HepG2 (cell line): ENCODE measurements around the gene NECTIN2. TPM values are rescaled to one million over a fixed set of nuclear protein-coding genes. Genes with fewer than 3 reads are reported as not detected.

Source experiments
- AHDC1 ChIP-seq: sonication (generic); formaldehyde crosslinking; IDR thresholded peaks from 2 replicates; pipeline ENCODE4 v1.5.1; 2020; ENCODE audit warnings: mild to moderate bottlenecking, missing genetic modification reagents, borderline replicate concordance
- ATF6 ChIP-seq: sonication (generic); formaldehyde crosslinking; conservative IDR thresholded peaks from 2 replicates; pipeline ENCODE4 v1.4.0; 2020; ENCODE audit warnings: missing genetic modification reagents
- CEBPG ChIP-seq: IDR thresholded peaks from 2 replicates; pipeline ENCODE4 v1.6.1; 2016
- FOXO1 ChIP-seq: sonication (generic); formaldehyde crosslinking; IDR thresholded peaks from 2 replicates; pipeline ENCODE4 v1.4.0; 2020; ENCODE audit warnings: missing genetic modification reagents
- IRF9 ChIP-seq: sonication (generic); formaldehyde crosslinking; IDR thresholded peaks from 2 replicates; pipeline ENCODE4 v1.8.0; 2022; ENCODE audit warnings: missing genetic modification reagents, mild to moderate bottlenecking, borderline replicate concordance
- ISL2 ChIP-seq: sonication (generic); formaldehyde crosslinking; IDR thresholded peaks from 2 replicates; pipeline ENCODE4 v1.5.0; 2020; ENCODE audit warnings: missing genetic modification reagents
- PAXIP1 ChIP-seq: sonication (generic); formaldehyde crosslinking; conservative IDR thresholded peaks from 2 replicates; pipeline ENCODE4 v1.4.0; 2020; ENCODE audit warnings: mild to moderate bottlenecking, missing genetic modification reagents, moderate library complexity
- REPIN1 ChIP-seq: sonication (generic); formaldehyde crosslinking; IDR thresholded peaks from 2 replicates; pipeline ENCODE4 v1.8.0; 2022; ENCODE audit warnings: missing genetic modification reagents, low read depth, mild to moderate bottlenecking, borderline replicate concordance
- SP140L ChIP-seq: sonication (generic); formaldehyde crosslinking; IDR thresholded peaks from 2 replicates; pipeline ENCODE4 v1.4.0; 2020; ENCODE audit warnings: missing genetic modification reagents, borderline replicate concordance
- TERF1 ChIP-seq: sonication (generic); formaldehyde crosslinking; IDR thresholded peaks from 2 replicates; pipeline ENCODE4 v1.8.0; 2022; ENCODE audit warnings: mild to moderate bottlenecking, missing genetic modification reagents, moderate library complexity
- ZBTB42 ChIP-seq: sonication (generic); formaldehyde crosslinking; IDR thresholded peaks from 2 replicates; pipeline ENCODE4 v1.5.0; 2020; ENCODE audit warnings: mild to moderate bottlenecking, missing genetic modification reagents
- ZGPAT ChIP-seq: IDR thresholded peaks from 2 replicates; pipeline ENCODE4 v1.6.1; 2016; ENCODE audit warnings: mild to moderate bottlenecking
- ZNF878 ChIP-seq: sonication (generic); formaldehyde crosslinking; IDR thresholded peaks from 2 replicates; pipeline ENCODE4 v1.8.1; 2023; ENCODE audit warnings: mild to moderate bottlenecking, missing genetic modification reagents, moderate library complexity
- ZSCAN12 ChIP-seq: sonication (generic); formaldehyde crosslinking; IDR thresholded peaks from 2 replicates; pipeline ENCODE4 v1.9.0; 2021; ENCODE audit warnings: mild to moderate bottlenecking, missing genetic modification reagents
- polyA plus RNA-seq, 8 experiments: library from polyadenylated mRNA; depleted of rRNA in 3 of 8; stranded (reverse) in 7 of 8; unstranded in 1 of 8; fragments of >200 nt; fragmentation: Illumina TruSeq in 4 of 8; extraction: Trizol in 4 of 8; gene quantifications; 2 replicates each; pipeline versions ENCODE4 v1.2.1 to v1.2.3, GENCODE V29; 2011 to 2016; ENCODE audit warnings: low read depth in 4 of 8, missing spikeins in 1 of 8, mixed read lengths in 1 of 8; ENCODE audit not compliant: insufficient read depth in 1 of 8
- total RNA-seq, 5 experiments: library from RNA; depleted of rRNA; stranded (reverse); fragments of >200 nt; fragmentation: Illumina TruSeq; extraction: Trizol; gene quantifications; 2 replicates each; pipeline ENCODE4 v1.2.3, GENCODE V29; 2016; ENCODE audit warnings: low read depth in 1 of 5

The NECTIN2 gene
- total and polyA plus RNA-seq, 2 of the 13 experiments (the other 11 are each of a cell fraction or from before 2014, with no cell fraction given), result 75.4 to 114 TPM

GRCh38 chr19:44807162-44807561, 38.9 kb upstream of the NECTIN2 start (continued):
- no peak for TF ChIP-seq ZNF878
- TF ChIP-seq AHDC1 (CRISPR knock-in tag), result no peak
- no peak for TF ChIP-seq SP140L (CRISPR knock-in tag)
- 0 out of 2 replicates have a peak, but pooled peaks have one; percentile 23 for TF ChIP-seq PAXIP1 (CRISPR knock-in tag)
- TF ChIP-seq ATF6 (CRISPR knock-in tag), result no peak
- no peak for TF ChIP-seq ZGPAT (CRISPR knock-in tag)
- no peak for TF ChIP-seq TERF1
- TF ChIP-seq REPIN1, result peak; percentile 28; the same call in 1 of the 2 replicates
- TF ChIP-seq ZBTB42 (CRISPR knock-in tag), result no peak
- TF ChIP-seq CEBPG, result peak; percentile 25; the same call in 1 of the 2 replicates
- no peak for TF ChIP-seq ISL2 (CRISPR knock-in tag)
- TF ChIP-seq IRF9 (CRISPR knock-in tag), result no peak
- TF ChIP-seq ZSCAN12, result no peak
- TF ChIP-seq FOXO1, result peak; percentile 65; the same call in 1 of the 2 replicates
